ENCODE data around the gene SPATA45. TPM values are rescaled to one million over a fixed set of nuclear protein-coding genes. Genes with fewer than 3 reads are reported as not detected.

Gene SPATA45
- total RNA-seq, 3 donors from 2014 or later (not counting 1 experiment from before 2014, with no cell fraction given): 0.80 TPM; not detected in 2

- H3K27ac ChIP-seq (ENCODE audit: low read length): no peak overlapping the region
- intact Hi-C loops (cut with micrococcal nuclease): no loop called here
- no peaks in the 10 kb centered on the region for H3K27me3 ChIP-seq (ENCODE audit: control insufficient read depth, insufficient read depth, low read length)
- H3K9me3 ChIP-seq (ENCODE audit: control insufficient read depth, insufficient read depth, low read length): peaks cover 16% of the 10 kb centered on the region
- no peak overlapping the region for H3K4me3 Mint-ChIP-seq
- peaks cover 0 to 16% of the 10 kb centered on the region in 2 donors for H3K27me3 Mint-ChIP-seq (ENCODE audit: low read depth in 2 of 2)
- TF ChIP-seq CTCF (IDR thresholded peaks at IDR 0.05): no peak
- 94% methylated on average over 2 of the region's 4 CpGs for WGBS (ENCODE audit: insufficient coverage)
- no peak overlapping the region for H3K4me3 ChIP-seq (ENCODE audit: low read length)
- ATAC-seq (no peak), DNase-seq (no peak)
- no peaks in the 10 kb centered on the region for H3K36me3 ChIP-seq (ENCODE audit: control insufficient read depth, insufficient read depth, low read length)
- no peaks in the 10 kb centered on the region for H3K4me1 ChIP-seq (ENCODE audit: control insufficient read depth, insufficient read depth, low read length)
- peaks cover 12% of the 10 kb centered on the region for H3K36me3 Mint-ChIP-seq
- H3K9me3 Mint-ChIP-seq: peaks cover 6 to 9% of the 10 kb centered on the region in 2 donors
- no peak overlapping the region for H3K27ac Mint-ChIP-seq
- peaks cover 0 to 6% of the 10 kb centered on the region in 2 donors for H3K4me1 Mint-ChIP-seq
Measured at GRCh38 chr1:212827171-212827776, 20.2 kb downstream of the SPATA45 start.

GRCh38 chr1:212825798-212826452 lies 21.5 kb downstream of the SPATA45 start:
- Mint-ChIP-seq H3K4me3 (no peak overlapping the region), H3K9me3 (peaks cover 6 to 9% of the 10 kb centered on the region in 2 donors), H3K36me3 (peaks cover 12% of the 10 kb centered on the region), H3K4me1 (no peaks in the 10 kb centered on the region), H3K27ac (no peak overlapping the region), H3K27me3 (ENCODE audit: low read depth in 2 of 2) (peaks cover 0 to 11% of the 10 kb centered on the region in 2 donors)
- ATAC-seq (no peak), DNase-seq (no peak)
- intact Hi-C loops (cut with micrococcal nuclease): no loop called here
- H3K27ac ChIP-seq (ENCODE audit: low read length): no peak overlapping the region
- peaks cover 16% of the 10 kb centered on the region for H3K9me3 ChIP-seq (ENCODE audit: control insufficient read depth, insufficient read depth, low read length)
- H3K36me3 ChIP-seq (ENCODE audit: control insufficient read depth, insufficient read depth, low read length): no peaks in the 10 kb centered on the region
- H3K4me3 ChIP-seq (ENCODE audit: low read length): no peak overlapping the region
- H3K27me3 ChIP-seq (ENCODE audit: control insufficient read depth, insufficient read depth, low read length): no peaks in the 10 kb centered on the region
- TF ChIP-seq CTCF (IDR thresholded peaks at IDR 0.05): no peak
- no peaks in the 10 kb centered on the region for H3K4me1 ChIP-seq (ENCODE audit: control insufficient read depth, insufficient read depth, low read length)
- WGBS (ENCODE audit: insufficient coverage): 95% methylated on average over 6 of the region's 6 CpGs

- DNase-seq (no peak), ATAC-seq (no peak)
- Mint-ChIP-seq H3K9me3 (peaks cover 6 to 9% of the 10 kb centered on the region in 2 donors), H3K27me3 (ENCODE audit: low read depth in 2 of 2) (peaks cover 0 to 15% of the 10 kb centered on the region in 2 donors), H3K4me1 (peaks cover 0 to 6% of the 10 kb centered on the region in 2 donors), H3K27ac (no peak overlapping the region), H3K36me3 (peaks cover 12% of the 10 kb centered on the region), H3K4me3 (no peak overlapping the region)
- no peak for TF ChIP-seq CTCF (IDR thresholded peaks at IDR 0.05)
- Histone ChIP-seq H3K4me1 (ENCODE audit: control insufficient read depth, insufficient read depth, low read length) (no peaks in the 10 kb centered on the region), H3K9me3 (ENCODE audit: control insufficient read depth, insufficient read depth, low read length) (peaks cover 16% of the 10 kb centered on the region), H3K27me3 (ENCODE audit: control insufficient read depth, insufficient read depth, low read length) (no peaks in the 10 kb centered on the region), H3K4me3 (ENCODE audit: low read length) (no peak overlapping the region), H3K27ac (ENCODE audit: low read length) (no peak overlapping the region), H3K36me3 (ENCODE audit: control insufficient read depth, insufficient read depth, low read length) (no peaks in the 10 kb centered on the region)
- intact Hi-C loops (cut with micrococcal nuclease): no loop called here
- WGBS (ENCODE audit: insufficient coverage): 97% methylated on average over 16 of the region's 16 CpGs
Measured at GRCh38 chr1:212824201-212824600, 23.2 kb downstream of the SPATA45 start.
